Cardiac fibroblast (primary cell): ENCODE results near the gene ITGA8.
A peak's percentile ranks its signal among the peaks of the same experiment; 100 is the strongest.

ENCODE experiments used
- DNase-seq, 2 donors: peaks; one replicate each; pipeline versions ENCODE4 v3.0.0 to v3.0.0-alpha.2; 2010; ENCODE audit warnings: low read depth in 2 of 2
- H3K4me3 ChIP-seq, 2 donors: replicated peaks in 1 of 2; 1 replicate in 1 of 2; 2 replicates in 1 of 2; pipeline ENCODE4 v1.5.1; 2011; ENCODE audit warnings: low read depth in 2 of 2, low read length in 2 of 2, mild to moderate bottlenecking in 2 of 2, moderate library complexity in 1 of 2
- CTCF ChIP-seq: IDR thresholded peaks from one replicate; pipeline ENCODE4 v1.5.1; 2011; ENCODE audit warnings: low read depth, mild to moderate bottlenecking, low read length, inconsistent platforms

ITGA8 gene

GRCh38 chr10:15485684-15486316 is 233.9 kb downstream of the ITGA8 start:
- peak; percentile 75 to 93 for DNase-seq
- H3K4me3 ChIP-seq = no peak overlapping the region
- no peak for TF ChIP-seq CTCF

DNA sequence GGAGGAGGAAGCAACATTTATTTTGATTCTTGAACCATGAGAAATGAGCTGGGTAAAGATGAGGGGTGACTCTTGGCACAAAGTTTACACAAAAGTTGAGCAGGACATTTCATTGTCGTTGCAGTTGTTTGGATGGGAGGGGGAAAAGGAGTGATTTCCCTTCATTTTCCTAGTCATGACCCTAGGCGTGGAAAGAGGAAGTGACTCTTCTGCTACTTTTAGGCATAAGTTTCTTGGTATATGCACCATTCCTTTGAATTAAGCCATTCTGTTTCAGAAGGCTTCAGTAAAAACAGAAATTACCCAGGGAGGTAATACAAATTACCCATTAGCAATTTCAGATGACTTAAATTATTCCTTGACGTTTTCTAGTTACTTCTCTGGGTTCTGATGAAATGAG is 234.7 kb downstream of the ITGA8 start:
- TF ChIP-seq CTCF = no peak
- no peak overlapping the region for H3K4me3 ChIP-seq
- DNase-seq = no peak

DNA sequence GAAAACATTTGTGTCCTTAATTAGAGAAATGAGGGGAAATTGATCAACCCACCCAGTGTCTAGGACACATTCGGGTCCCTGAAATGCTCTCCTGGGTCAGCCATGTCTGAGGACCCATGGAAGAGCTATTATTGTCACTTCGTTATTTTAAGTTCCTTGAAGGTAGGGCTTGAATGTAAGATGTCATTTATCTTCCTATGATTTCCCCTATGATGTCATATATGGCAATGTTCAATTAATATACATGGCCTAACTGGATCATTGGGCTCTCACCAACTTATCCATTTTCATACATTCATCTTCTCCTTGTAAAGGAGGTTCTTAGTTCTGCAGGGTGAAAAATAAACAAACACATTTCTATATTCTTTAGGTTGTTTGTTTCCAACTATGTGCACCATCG is 235.6 kb downstream of the ITGA8 start:
- H3K4me3 ChIP-seq = no peak overlapping the region
- TF ChIP-seq CTCF = no peak

GRCh38 chr10:15483215-15484075 is 236.3 kb downstream of the ITGA8 start:
- no peak for DNase-seq
- no peak overlapping the region for H3K4me3 ChIP-seq
- TF ChIP-seq CTCF = no peak

More for the DNA sequence above, 235.6 kb downstream of the ITGA8 start:
- no peak for DNase-seq

GRCh38 chr10:15482156-15482555 is 237.6 kb downstream of the ITGA8 start:
- no peak overlapping the region for H3K4me3 ChIP-seq
- peak; percentile 46 to 67 for DNase-seq
- TF ChIP-seq CTCF = no peak

DNA sequence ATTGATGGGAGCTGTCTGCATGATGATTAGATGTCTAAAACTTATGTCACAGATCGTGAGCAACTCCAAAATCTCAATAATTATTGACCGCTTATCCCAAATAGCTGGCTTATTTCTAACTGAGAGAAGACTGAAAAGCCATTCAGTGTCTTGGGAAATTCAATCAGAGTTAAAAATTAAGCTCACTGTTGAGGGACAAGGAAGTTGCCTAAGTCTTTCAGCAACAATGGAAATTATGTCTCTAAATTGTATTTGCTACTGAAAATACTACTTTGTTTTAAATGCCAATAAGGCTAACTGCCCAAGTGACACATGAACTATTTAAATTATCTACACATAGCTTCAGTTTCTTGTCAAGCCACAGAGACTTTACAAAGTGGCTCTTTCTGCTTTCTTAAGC is 240.8 kb downstream of the ITGA8 start:
- no peak overlapping the region for H3K4me3 ChIP-seq
- DNase-seq = no peak
- no peak for TF ChIP-seq CTCF
